HCT116 (cell line): Measurements from ENCODE around the gene URM1. TPM values are rescaled to one million over a fixed set of nuclear protein-coding genes. Genes with fewer than 3 reads are reported as not detected.

Experiments used
- ATAC-seq: fragments of 200-7000 bp; cut with Tn5 transposase; 2 replicates; pipeline ENCODE4 v1.9.1; 2020; ENCODE audit warnings: mild to moderate bottlenecking, moderate library complexity
- BruUV-seq: library from RNA; stranded (reverse); fragments of 400-500 nt; replicated peaks from 2 replicates; lab custom pipeline; 2021; lab: Mats Ljungman, UMichigan
- CTCF ChIA-PET: fragments of 300-600 bp; sonication (Branson Sonifier 250); formaldehyde crosslinking; loops from one replicate; lab custom pipeline; 2021; ENCODE audit warnings: antibody characterized with exemption; lab: Charles Lee
- POLR2A ChIA-PET: fragments of 300-600, 350-600 bp; sonication (Branson Sonifier 250); formaldehyde crosslinking; loops from one replicate; lab custom pipeline; 2021; ENCODE audit warnings: antibody characterized with exemption; lab: Charles Lee
- RAD21 ChIA-PET, 2 experiments: fragments of 300-600 bp; sonication (Branson Sonifier 250); formaldehyde crosslinking; loops; one replicate each; lab custom pipeline; 2023; ENCODE audit warnings: low total read pairs in 2 of 2; ENCODE audit not compliant: uncharacterized antibody in 2 of 2, unreplicated experiment in 2 of 2, low non-redundant PET in 1 of 2; lab: Charles Lee
- DNase-seq: peaks from one replicate; pipeline ENCODE4 v3.0.0-alpha.2; 2010; ENCODE audit warnings: low read depth, low spot score
- H2AFZ ChIP-seq: fragments of 200-600 bp; shearing (Covaris generic), sonication (generic); 2 replicates; pipeline ENCODE4 v1.6.1; 2017; ENCODE audit warnings: low read depth, mixed run types, mixed read lengths, antibody characterized with exemption, low read length; ENCODE audit not compliant: poor library complexity, severe bottlenecking
- H3K27ac ChIP-seq: 2 replicates; pipeline ENCODE4 v1.5.1; 2012; ENCODE audit warnings: low read depth, low read length
- H3K27me3 ChIP-seq: fragments of 200-600 bp; sonication (generic); 2 replicates; pipeline ENCODE4 v1.6.1; 2016; ENCODE audit warnings: mixed run types, low read length, mixed read lengths; ENCODE audit not compliant: insufficient read depth
- H3K36me3 ChIP-seq, 2 experiments: fragments of 200-500 bp in 1 of 2; fragments of 200-600 bp in 1 of 2; sonication (Bioruptor generic) in 1 of 2; sonication (generic) in 1 of 2; 2 replicates each; pipeline versions ENCODE4 v1.5.1 to v1.6.1; 2014 to 2016; ENCODE audit warnings: low read length in 2 of 2, inconsistent platforms in 1 of 2, mixed read lengths in 1 of 2, mixed run types in 1 of 2; ENCODE audit not compliant: insufficient read depth in 2 of 2, control insufficient read depth in 1 of 2
- H3K4me1 ChIP-seq, 2 experiments: fragments of 200-600 bp in 1 of 2; sonication (generic) in 1 of 2; 2 replicates each; pipeline versions ENCODE4 v1.5.1 to v1.6.1; 2012 to 2017; ENCODE audit warnings: low read length in 2 of 2, inconsistent platforms in 1 of 2, mild to moderate bottlenecking in 1 of 2, mixed read lengths in 1 of 2, mixed run types in 1 of 2, moderate library complexity in 1 of 2; ENCODE audit not compliant: insufficient read depth in 2 of 2, control insufficient read depth in 1 of 2
- H3K4me2 ChIP-seq: fragments of 200-600 bp; sonication (generic); 2 replicates; pipeline ENCODE4 v1.6.1; 2017; ENCODE audit warnings: mixed run types, low read length, mixed read lengths
- H3K4me3 ChIP-seq, 2 experiments: fragments of 200-600 bp in 1 of 2; sonication (generic) in 1 of 2; replicated peaks in 1 of 2; 2 replicates each; pipeline ENCODE4 v1.5.1; 2011 to 2016; ENCODE audit warnings: low read length in 2 of 2, control low read depth in 1 of 2, low read depth in 1 of 2, mild to moderate bottlenecking in 1 of 2, mixed read lengths in 1 of 2, mixed run types in 1 of 2
- H3K79me2 ChIP-seq: fragments of 200-600 bp; sonication (generic); 2 replicates; pipeline ENCODE4 v1.6.1; 2017; ENCODE audit warnings: mild to moderate bottlenecking, mixed run types, low read length, moderate library complexity, mixed read lengths; ENCODE audit not compliant: insufficient read depth
- H3K9ac ChIP-seq: fragments of 200-600 bp; sonication (generic); 2 replicates; pipeline ENCODE4 v1.6.1; 2016; ENCODE audit warnings: low read length, mixed read lengths
- H3K9me2 ChIP-seq: fragments of 200-600 bp; sonication (generic), shearing (Covaris generic); 2 replicates; pipeline ENCODE4 v1.6.1; 2017; ENCODE audit warnings: mixed run types, mild to moderate bottlenecking, moderate library complexity; ENCODE audit not compliant: insufficient read depth
- H3K9me3 ChIP-seq, 2 experiments: fragments of 200-500 bp in 1 of 2; fragments of 200-600 bp in 1 of 2; sonication (Bioruptor generic) in 1 of 2; sonication (generic) in 1 of 2; 2 replicates each; pipeline ENCODE4 v1.6.1; 2014 to 2017; ENCODE audit warnings: low read length in 2 of 2, mixed read lengths in 2 of 2, inconsistent platforms in 1 of 2, low read depth in 1 of 2, mild to moderate bottlenecking in 1 of 2, mixed run types in 1 of 2, moderate library complexity in 1 of 2; ENCODE audit not compliant: control insufficient read depth in 1 of 2, insufficient read depth in 1 of 2
- H4K20me1 ChIP-seq: fragments of 200-600 bp; sonication (generic), shearing (Covaris generic); 2 replicates; pipeline ENCODE4 v1.6.1; 2017; ENCODE audit warnings: mixed run types, mild to moderate bottlenecking, moderate library complexity; ENCODE audit not compliant: insufficient read depth
- CBX3 ChIP-seq: IDR thresholded peaks from 2 replicates; pipeline ENCODE4 v1.6.1; 2012; ENCODE audit warnings: low read depth
- CEBPB ChIP-seq: IDR thresholded peaks from 2 replicates; pipeline ENCODE4 v1.6.1; 2012; ENCODE audit warnings: low read depth
- EGR1 ChIP-seq: IDR thresholded peaks from 2 replicates; pipeline ENCODE4 v1.6.1; 2012; ENCODE audit warnings: low read depth
- ELF1 ChIP-seq: IDR thresholded peaks from 2 replicates; pipeline ENCODE4 v1.6.1; 2012; ENCODE audit warnings: low read depth, borderline replicate concordance
- EZH2 ChIP-seq: fragments of 200-600 bp; sonication (generic); IDR thresholded peaks from 2 replicates; pipeline ENCODE4 v1.6.1; 2017; ENCODE audit warnings: antibody characterized with exemption, mixed run types
- EZH2phosphoT487 ChIP-seq: fragments of 200-600 bp; IDR thresholded peaks from 2 replicates; pipeline ENCODE4 v1.6.1; 2018; ENCODE audit warnings: antibody characterized with exemption, borderline replicate concordance
- FOSL1 ChIP-seq: IDR thresholded peaks from 2 replicates; pipeline ENCODE4 v1.6.1; 2012; ENCODE audit warnings: low read depth
- JUND ChIP-seq: IDR thresholded peaks from 2 replicates; pipeline ENCODE4 v1.6.1; 2012
- POLR2A ChIP-seq: IDR thresholded peaks from 2 replicates; pipeline ENCODE4 v1.7.0; 2011; ENCODE audit warnings: borderline replicate concordance; ENCODE audit not compliant: insufficient read depth, insufficient read length; ENCODE audit errors: extremely low read depth
- POLR2AphosphoS5 ChIP-seq: IDR thresholded peaks from 2 replicates; pipeline ENCODE4 v1.6.1; 2011; ENCODE audit warnings: mild to moderate bottlenecking, low read depth, low read length, moderate library complexity
- RAD21 ChIP-seq: IDR thresholded peaks from 2 replicates; pipeline ENCODE4 v1.6.1; 2012; ENCODE audit warnings: low read depth, mild to moderate bottlenecking
- SP1 ChIP-seq: IDR thresholded peaks from 2 replicates; pipeline ENCODE4 v1.6.1; 2012; ENCODE audit warnings: low read depth
- YY1 ChIP-seq: IDR thresholded peaks from 2 replicates; pipeline ENCODE4 v1.6.1; 2011; ENCODE audit warnings: low read length, low read depth, moderate library complexity, mild to moderate bottlenecking; ENCODE audit not compliant: insufficient replicate concordance; ENCODE audit errors: extremely low read depth
- ZFX ChIP-seq: fragments of 450-650 bp; IDR thresholded peaks from 2 replicates; pipeline ENCODE4 v1.6.1; 2017
- intact Hi-C: fragments of 100-400 bp; cut with micrococcal nuclease; formaldehyde crosslinking; loops from 2 replicates; pipeline ENCODE4 v1.10.0; 2022
- total RNA-seq: library from RNA; stranded (reverse); gene quantifications from one replicate; pipeline ENCODE4 v1.2.1, GENCODE V29; 2021; ENCODE audit not compliant: unreplicated experiment
- TF ChIP-seq, protein P1 (sequence below): IDR thresholded peaks from 2 replicates; pipeline ENCODE4 v1.6.1; 2012
- TF ChIP-seq, protein P2 (sequence below): IDR thresholded peaks from 2 replicates; pipeline ENCODE4 v1.6.1; 2012; ENCODE audit warnings: low read depth
- TF ChIP-seq, protein P3 (sequence below): IDR thresholded peaks from 2 replicates; pipeline ENCODE4 v1.6.1; 2012

The URM1 gene
- total RNA-seq, 1 experiment from 2014 or later: 51.6 TPM

DNA sequence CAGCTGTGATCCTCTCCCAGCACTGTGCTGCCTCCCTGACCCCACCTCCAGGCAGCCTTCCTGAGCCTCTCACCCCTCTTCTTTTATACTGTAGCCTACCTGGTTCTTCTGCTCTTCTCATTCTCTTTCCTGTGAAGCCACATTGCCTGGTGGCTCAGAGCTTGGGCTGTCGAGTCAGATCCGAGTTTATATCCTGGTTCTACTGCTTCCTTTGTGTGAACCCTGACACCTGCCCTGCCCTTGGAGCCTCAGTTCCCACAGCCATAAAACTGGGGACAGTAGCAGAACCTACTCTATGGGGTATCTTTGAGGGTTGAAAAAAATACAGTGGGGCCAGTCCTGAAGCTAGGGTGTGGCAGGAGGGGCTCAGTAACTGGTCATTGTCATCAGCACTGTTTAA, 22.0 kb upstream of the URM1 start:
- BruUV-seq: no TSS peak
- TF ChIP-seq, protein P1, sequence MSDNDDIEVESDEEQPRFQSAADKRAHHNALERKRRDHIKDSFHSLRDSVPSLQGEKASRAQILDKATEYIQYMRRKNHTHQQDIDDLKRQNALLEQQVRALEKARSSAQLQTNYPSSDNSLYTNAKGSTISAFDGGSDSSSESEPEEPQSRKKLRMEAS: no peak
- no peak for TF ChIP-seq FOSL1
- no peak for TF ChIP-seq ZFX
- no peak for TF ChIP-seq CBX3
- no peak for TF ChIP-seq POLR2A
- TF ChIP-seq JUND: no peak
- TF ChIP-seq ELF1: no peak
- TF ChIP-seq, protein P2, sequence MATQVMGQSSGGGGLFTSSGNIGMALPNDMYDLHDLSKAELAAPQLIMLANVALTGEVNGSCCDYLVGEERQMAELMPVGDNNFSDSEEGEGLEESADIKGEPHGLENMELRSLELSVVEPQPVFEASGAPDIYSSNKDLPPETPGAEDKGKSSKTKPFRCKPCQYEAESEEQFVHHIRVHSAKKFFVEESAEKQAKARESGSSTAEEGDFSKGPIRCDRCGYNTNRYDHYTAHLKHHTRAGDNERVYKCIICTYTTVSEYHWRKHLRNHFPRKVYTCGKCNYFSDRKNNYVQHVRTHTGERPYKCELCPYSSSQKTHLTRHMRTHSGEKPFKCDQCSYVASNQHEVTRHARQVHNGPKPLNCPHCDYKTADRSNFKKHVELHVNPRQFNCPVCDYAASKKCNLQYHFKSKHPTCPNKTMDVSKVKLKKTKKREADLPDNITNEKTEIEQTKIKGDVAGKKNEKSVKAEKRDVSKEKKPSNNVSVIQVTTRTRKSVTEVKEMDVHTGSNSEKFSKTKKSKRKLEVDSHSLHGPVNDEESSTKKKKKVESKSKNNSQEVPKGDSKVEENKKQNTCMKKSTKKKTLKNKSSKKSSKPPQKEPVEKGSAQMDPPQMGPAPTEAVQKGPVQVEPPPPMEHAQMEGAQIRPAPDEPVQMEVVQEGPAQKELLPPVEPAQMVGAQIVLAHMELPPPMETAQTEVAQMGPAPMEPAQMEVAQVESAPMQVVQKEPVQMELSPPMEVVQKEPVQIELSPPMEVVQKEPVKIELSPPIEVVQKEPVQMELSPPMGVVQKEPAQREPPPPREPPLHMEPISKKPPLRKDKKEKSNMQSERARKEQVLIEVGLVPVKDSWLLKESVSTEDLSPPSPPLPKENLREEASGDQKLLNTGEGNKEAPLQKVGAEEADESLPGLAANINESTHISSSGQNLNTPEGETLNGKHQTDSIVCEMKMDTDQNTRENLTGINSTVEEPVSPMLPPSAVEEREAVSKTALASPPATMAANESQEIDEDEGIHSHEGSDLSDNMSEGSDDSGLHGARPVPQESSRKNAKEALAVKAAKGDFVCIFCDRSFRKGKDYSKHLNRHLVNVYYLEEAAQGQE: no peak
- no peak for TF ChIP-seq YY1
- TF ChIP-seq EGR1: no peak
- TF ChIP-seq POLR2AphosphoS5: no peak
- TF ChIP-seq EZH2phosphoT487: no peak
- TF ChIP-seq SP1: no peak
- no peak for TF ChIP-seq CEBPB
- TF ChIP-seq, protein P3, sequence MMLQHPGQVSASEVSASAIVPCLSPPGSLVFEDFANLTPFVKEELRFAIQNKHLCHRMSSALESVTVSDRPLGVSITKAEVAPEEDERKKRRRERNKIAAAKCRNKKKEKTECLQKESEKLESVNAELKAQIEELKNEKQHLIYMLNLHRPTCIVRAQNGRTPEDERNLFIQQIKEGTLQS: no peak
- TF ChIP-seq EZH2: no peak
- no peak for TF ChIP-seq RAD21
- no peaks in the 10 kb centered on the region for H3K27me3 ChIP-seq
- DNase-seq (no peak), ATAC-seq (no peak)
- no peaks in the 10 kb centered on the region; a peak in 1 of 4 replicates for H3K4me1 ChIP-seq
- H4K20me1 ChIP-seq: no peaks in the 10 kb centered on the region
- intact Hi-C loops: loop anchor here (10.0 kb wide), 1 partner anchor 154 kb away; the partner anchor contains the start of gene CIZ1
- no peaks in the 10 kb centered on the region for H3K9me2 ChIP-seq
- CTCF ChIA-PET: no interaction called here
- no peak overlapping the region for H3K4me3 ChIP-seq
- H2AFZ ChIP-seq: no peak overlapping the region
- POLR2A ChIA-PET: no interaction called here
- no peaks in the 10 kb centered on the region for H3K79me2 ChIP-seq
- no peak overlapping the region for H3K27ac ChIP-seq
- H3K4me2 ChIP-seq: no peak overlapping the region
- RAD21 ChIA-PET: no interaction called here
- peaks cover 16 to 25% of the 10 kb centered on the region in 2 experiments for H3K36me3 ChIP-seq
- H3K9me3 ChIP-seq: no peaks in the 10 kb centered on the region
- no peak overlapping the region for H3K9ac ChIP-seq
